Measurements from ENCODE around the gene COQ4.

GRCh38 chr9:128280084-128280622 lies 42.5 kb upstream of the COQ4 start:
- TF ChIP-seq PPARA (CRISPR knock-in tag; IDR thresholded peaks at IDR 0.05; ENCODE audit: borderline replicate concordance) (no peak), ZC3H10 (CRISPR knock-in tag; IDR thresholded peaks at IDR 0.05) (no peak), ZFP30 (CRISPR knock-in tag; IDR thresholded peaks at IDR 0.05) (no peak), CREB5 (CRISPR knock-in tag; IDR thresholded peaks at IDR 0.05; ENCODE audit: low read depth) (no peak), ZFP3 (CRISPR knock-in tag; IDR thresholded peaks at IDR 0.05) (no peak), TCF4 (CRISPR knock-in tag; IDR thresholded peaks at IDR 0.05; ENCODE audit: borderline replicate concordance) (no peak), BACH2 (CRISPR knock-in tag; IDR thresholded peaks at IDR 0.05; ENCODE audit: borderline replicate concordance) (no peak), GLIS3 (CRISPR knock-in tag; IDR thresholded peaks at IDR 0.05) (no peak), RARB (CRISPR knock-in tag; IDR thresholded peaks at IDR 0.05) (no peak), POU6F1 (CRISPR knock-in tag; IDR thresholded peaks at IDR 0.05; ENCODE audit: borderline replicate concordance, low read depth) (no peak), ZNF565 (CRISPR knock-in tag; conservative IDR thresholded peaks at IDR 0.05; ENCODE audit: low read depth) (no peak)
- TF ChIP-seq, protein P1, sequence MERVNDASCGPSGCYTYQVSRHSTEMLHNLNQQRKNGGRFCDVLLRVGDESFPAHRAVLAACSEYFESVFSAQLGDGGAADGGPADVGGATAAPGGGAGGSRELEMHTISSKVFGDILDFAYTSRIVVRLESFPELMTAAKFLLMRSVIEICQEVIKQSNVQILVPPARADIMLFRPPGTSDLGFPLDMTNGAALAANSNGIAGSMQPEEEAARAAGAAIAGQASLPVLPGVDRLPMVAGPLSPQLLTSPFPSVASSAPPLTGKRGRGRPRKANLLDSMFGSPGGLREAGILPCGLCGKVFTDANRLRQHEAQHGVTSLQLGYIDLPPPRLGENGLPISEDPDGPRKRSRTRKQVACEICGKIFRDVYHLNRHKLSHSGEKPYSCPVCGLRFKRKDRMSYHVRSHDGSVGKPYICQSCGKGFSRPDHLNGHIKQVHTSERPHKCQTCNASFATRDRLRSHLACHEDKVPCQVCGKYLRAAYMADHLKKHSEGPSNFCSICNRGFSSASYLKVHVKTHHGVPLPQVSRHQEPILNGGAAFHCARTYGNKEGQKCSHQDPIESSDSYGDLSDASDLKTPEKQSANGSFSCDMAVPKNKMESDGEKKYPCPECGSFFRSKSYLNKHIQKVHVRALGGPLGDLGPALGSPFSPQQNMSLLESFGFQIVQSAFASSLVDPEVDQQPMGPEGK (CRISPR knock-in tag; IDR thresholded peaks at IDR 0.05; ENCODE audit: borderline replicate concordance), result no peak
